NCI-H2081 (cell line): ENCODE results near the gene PAMR1.

Experiments used
- DNase-seq, 2 experiments: peaks; one replicate each; lab custom pipeline; 2025; lab: John Stamatoyannopoulos, UW

The PAMR1 gene

DNA sequence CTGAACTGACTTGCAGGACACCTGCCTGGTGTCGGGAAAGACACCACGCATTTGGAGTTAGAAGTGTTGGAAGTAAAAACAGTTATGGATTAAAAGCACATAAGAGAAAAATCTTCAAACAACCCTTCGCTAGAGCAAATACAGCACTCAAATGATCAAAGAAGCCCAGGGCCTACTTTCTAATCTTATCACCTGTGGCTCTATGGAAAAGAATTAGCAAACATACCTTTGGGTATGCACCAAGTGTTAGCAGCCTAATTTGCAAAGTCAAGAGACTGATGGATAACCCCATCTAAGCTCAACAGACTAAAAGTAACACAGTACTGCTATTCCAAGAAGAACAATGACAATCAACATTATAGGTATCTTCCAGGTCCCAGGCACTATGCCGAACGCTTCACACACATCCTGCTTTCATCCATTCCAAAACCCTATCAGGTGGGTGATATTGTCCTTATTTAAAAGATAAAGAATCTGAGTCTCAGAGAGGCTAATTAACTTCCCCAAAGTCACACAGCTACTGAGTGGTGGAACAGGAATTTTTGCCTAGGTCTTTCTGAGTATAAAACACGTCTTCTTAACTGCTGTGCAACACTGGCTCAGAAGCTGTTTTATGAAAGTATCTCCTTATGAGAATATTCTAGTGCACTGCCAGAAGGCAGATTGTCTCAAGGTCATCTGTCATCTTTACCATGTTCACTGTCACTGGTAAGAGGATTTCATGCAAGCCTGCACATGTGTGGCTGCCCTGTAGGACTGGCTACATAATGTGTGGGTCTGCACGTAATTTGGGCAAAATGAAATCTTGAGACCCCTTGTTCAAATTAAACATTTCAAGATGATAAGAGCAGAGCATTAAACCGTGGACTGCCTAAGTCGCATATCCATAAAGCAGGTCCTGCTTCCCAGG, 122.4 kb downstream of the PAMR1 start:
- DNase-seq, result no peak

DNA sequence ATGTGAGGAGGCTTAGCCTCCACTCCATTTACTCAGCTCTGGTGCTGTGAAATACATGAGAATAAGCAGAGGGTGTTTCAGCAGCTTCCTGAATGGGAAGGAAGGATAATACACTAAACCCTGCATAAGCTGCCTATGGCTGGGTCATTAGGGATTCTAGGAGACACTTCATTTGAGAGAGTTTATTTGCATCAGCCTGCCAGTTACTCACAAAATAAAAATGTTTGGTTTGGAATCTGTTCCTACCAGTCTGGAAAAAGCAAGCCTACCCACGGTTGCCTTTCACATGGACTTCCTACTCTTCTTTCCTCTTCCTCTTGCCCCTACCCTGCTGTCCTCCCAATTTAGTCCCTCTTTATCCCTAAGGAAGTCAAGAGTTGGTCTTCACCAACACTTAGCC, 126.5 kb downstream of the PAMR1 start:
- no peak for DNase-seq

DNA sequence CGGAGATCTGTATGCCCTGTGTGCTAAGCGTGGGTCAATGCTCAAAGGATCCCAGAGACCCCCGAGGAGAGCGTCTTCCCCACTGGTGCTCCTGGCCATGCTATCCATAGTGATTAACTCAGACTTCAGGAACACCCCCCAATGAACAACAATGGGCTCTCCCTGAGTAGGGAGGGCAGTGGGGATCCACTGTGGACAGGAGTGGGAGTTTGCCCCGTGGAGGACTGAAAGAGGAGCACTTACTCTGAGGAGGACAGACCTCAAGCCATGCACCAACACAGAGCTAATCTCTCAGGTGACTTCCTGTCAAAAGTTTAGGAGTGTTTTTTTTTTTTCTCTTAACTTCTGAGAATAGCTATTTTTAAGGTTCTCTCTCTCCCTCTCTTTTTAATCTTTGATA, 130.5 kb downstream of the PAMR1 start:
- no peak for DNase-seq

DNA sequence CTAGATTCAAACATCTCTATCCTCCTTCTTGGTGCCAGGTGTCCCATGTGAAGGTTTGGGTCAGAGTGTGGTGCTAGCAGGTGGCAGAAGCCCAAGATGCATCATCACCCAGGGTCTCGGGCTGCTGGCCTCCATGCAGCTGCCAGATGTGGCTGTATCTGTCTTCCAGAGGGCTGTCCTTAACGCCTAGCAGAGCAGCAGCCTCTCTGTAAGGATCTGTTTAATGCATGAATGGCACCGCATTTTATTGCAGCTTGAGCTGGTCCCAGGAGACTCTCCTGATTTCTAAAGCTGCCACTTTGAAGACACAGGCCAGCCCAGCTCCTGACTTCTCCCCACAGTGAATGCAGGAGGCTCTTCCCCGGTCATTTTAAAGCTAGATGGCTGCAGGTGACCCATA, 132.3 kb downstream of the PAMR1 start:
- DNase-seq, result no peak

DNA sequence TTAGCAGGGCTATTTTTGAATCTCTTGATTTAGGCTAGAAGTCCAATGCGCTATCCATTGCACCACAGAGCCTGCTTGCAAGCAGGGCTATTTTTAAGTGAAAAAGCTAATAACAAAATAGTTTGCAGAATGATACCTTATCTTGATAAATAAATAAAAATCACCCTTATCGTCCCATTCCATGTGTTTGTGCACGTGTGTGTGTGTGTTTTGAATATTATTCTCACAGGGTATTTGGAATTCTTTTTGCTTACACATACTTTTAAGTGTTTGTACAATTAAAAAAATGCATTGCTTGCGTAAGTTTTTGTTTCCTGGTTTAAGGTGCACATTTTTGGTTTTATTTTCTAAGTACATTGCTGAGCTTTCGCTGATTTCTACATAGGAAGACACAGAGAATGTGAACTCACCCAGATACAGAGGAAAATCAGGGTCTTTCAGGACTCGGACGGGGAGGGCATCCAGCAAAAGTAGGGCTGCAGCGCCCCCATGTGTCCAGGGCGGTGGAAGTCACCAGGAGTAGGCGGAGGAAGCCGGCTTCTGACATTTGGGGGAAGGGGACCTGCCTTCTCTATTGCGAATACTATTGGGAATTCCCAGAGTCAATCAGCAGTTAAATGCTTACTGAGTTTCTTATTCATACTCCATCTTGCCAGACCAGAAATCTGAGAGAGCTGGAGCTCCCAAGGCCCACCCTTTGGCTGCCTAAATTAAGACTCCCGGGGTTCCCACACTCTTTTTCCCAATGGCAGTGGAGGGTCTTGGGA, 133.3 kb downstream of the PAMR1 start:
- DNase-seq, result peak; percentile 69 to 76

DNA sequence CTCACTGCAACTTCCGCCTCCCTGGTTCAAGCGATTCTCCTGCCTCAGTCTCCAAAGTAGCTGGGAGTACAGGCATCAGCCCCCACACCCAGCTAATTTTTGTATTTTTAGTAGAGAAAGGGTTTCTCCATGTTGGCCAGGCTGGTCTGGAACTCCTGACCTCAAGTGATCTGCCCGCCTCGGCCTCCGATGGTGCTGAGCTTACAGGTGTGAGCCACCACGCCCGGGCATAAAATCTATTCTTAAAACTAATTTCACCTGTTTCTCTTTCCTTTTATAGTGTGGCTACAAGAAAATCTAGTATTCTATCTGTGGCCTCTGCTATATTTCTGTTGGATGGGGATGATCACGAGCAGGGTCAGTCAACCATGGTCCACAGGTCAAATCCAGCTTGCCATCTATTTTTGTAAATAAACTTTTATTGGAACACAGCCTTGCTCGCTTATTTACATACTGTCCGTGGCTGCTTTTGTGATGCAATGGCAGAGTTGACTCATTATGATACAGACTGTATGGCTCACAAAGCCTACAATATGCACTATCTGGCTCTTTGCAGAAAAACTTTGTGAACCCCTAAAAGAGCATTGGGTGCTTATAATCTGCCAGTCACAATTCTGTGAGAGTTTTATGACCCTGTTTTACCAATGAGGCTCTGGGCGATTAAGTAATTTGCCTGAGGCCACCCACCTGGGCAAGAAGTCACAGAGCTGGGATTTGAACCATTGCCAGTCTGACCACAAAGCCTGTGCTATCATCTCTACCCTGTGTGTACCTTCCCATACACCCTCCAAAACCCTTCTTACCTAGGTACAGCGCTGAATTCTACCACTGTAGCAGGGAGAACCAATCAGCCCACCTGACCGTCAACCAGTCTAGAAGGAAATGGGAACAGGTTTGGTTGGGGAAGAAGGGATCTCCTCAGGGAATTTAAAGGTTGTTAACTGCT, 134.4 kb downstream of the PAMR1 start:
- peak in 1 of 2 experiments; percentile 12 for DNase-seq

DNA sequence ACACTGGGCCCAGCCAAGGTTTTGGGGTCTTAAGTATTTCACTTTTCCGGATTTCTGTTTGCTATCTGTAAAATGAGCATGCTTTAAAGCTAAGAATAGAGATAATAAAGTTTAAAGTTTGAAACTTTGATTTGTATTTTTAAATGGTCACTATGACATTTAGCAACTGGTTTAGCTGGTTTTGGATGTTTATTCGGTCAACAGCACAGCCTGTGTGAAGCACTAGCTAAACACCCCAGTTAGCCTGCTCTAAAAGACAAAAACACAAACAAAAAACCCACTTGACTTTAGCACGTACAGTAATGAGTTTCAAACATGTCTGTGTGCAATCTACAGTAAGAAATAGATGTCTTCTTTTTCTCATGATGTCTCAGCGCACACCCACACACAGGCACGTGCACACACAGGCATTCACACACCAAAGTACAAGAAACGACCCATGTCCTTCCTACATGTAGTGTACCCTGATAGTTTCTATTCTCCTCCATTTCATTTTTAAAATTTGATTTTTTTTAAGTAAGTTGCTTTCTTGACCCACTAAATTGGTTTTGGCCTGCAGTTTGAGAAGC, 135.4 kb downstream of the PAMR1 start:
- DNase-seq, result no peak

DNA sequence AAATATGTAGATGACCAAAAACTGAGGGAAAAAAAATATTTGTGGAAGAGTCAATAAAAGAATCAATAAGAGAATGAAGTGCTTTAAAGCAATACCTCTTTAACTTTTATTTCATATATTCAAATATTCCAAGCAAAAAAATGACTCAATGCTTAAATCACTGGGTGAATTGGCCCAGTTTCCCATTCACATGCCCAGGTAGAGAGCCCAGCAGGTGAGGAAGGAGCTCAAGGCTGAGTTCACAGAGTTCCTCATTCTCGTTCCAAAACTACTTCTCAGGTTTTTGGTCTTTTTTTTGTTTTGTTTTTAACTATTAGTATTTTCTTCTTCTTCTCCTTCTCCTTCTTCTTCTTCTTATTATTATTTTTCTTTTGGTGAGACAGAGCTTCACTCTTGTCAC, 136.3 kb downstream of the PAMR1 start:
- DNase-seq, result no peak

DNA sequence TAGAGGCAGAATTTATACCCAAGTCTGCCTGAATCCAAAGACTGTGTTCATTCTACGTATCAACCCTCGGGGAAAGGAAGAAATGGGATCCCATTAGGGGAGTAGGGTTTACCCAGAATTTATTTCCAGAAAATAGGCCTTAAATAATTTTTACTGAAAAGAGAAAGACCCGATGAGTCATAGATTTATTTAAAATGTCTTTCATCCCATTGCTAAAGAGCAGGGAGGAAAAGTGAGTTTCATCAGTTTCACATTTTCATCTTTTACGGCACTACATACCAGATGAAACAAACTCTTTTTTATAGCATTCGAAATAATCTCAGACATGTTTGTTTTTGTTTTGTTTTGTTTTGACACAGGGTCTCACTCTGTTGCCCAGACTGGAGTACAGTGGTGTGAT, 137.4 kb downstream of the PAMR1 start:
- no peak for DNase-seq

DNA sequence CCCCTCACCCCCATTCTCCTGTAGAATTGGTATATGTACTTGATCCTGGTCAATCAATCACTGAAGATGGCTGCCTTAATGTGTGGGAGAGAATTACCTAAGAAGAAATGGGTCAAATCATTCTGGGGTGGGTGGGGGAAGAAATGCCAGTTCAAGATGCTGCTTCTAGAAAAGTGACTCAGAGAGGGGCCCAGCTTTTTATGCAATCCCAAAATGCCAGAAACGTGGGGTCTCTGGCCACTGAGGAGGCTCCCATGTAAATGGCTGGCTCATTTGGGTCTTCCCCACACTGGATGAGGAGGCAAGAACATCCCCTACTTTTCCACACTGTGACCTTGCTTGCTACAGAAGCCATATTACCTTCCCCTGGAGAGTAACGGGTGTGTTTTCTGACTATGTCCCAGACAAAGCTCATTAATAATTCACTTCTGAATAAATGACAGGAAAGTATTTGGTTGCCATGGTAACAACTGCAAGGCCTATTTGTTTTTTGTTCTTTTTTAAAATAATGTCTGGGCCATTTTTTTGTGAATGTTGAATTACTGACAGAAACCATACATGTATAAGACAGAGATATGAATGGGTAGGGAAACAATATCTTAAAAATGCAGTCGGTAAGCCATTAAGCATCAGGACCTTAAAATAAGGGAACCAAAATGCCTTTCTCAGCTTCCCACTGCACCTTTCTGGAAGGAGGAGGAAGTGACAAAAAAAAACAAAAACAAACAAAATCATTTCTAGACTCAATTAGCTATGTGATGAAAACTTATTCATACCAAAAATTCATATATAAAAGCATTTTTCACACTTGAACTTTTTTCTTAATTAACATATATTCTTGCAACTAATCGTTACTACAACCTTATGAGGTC, 138.1 kb downstream of the PAMR1 start:
- no peak for DNase-seq

DNA sequence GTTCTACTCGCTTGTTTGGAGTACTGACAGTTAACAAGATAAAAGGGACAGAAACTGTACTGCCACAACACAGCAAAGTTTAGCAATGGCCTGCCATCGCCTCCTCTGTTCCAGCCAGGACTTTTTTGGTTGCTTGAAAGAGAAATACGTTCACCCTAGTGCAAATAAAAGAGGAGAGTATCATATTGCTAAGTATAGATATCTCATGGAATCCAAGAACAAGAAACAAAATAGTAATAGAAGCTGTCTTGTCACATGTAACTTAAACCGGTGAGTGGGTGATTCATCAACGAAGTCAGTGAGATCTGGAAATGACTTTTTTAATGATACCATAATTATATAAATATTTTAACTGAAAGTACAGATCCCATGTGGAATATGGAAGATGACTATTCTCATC, 141.5 kb downstream of the PAMR1 start:
- DNase-seq, result no peak
